NT2/D1 (cell line): ENCODE data around the gene SRGAP3.

Experiments used
- DNase-seq: peaks from one replicate; pipeline ENCODE4 v3.0.0-alpha.2; 2011; ENCODE audit warnings: low read depth, low spot score
- H3K27me3 ChIP-seq: 2 replicates; pipeline ENCODE4 v1.6.0; 2011; ENCODE audit warnings: mild to moderate bottlenecking; ENCODE audit not compliant: insufficient read length, insufficient read depth
- H3K36me3 ChIP-seq: 2 replicates; pipeline ENCODE4 v1.6.1; 2011; ENCODE audit warnings: mild to moderate bottlenecking, low read length, mixed read lengths; ENCODE audit not compliant: insufficient read depth, insufficient read length
- H3K4me1 ChIP-seq: 2 replicates; pipeline ENCODE4 v1.5.1; 2011; ENCODE audit not compliant: insufficient read depth, insufficient read length
- H3K4me3 ChIP-seq: 2 replicates; pipeline ENCODE4 v1.5.1; 2011; ENCODE audit warnings: low read depth; ENCODE audit not compliant: insufficient read length
- H3K9ac ChIP-seq: 2 replicates; pipeline ENCODE4 v1.6.0; 2011; ENCODE audit warnings: low read depth; ENCODE audit not compliant: insufficient read length
- H3K9me3 ChIP-seq: 2 replicates; pipeline ENCODE4 v1.5.1; 2011; ENCODE audit warnings: mild to moderate bottlenecking, low read length; ENCODE audit not compliant: insufficient read depth
- SUZ12 ChIP-seq: IDR thresholded peaks from 2 replicates; pipeline ENCODE4 v1.6.1; 2011; ENCODE audit not compliant: insufficient read length, insufficient read depth; ENCODE audit errors: extremely low read depth
- YY1 ChIP-seq: IDR thresholded peaks from 2 replicates; pipeline ENCODE4 v1.6.1; 2011; ENCODE audit not compliant: insufficient read length, insufficient read depth
- ZNF274 ChIP-seq: IDR thresholded peaks from 2 replicates; pipeline ENCODE4 v1.6.1; 2011; ENCODE audit warnings: mild to moderate bottlenecking, low read depth, low read length

The SRGAP3 gene

GRCh38 chr3:8978551-8978950 is 270.9 kb downstream of the SRGAP3 start:
- TF ChIP-seq ZNF274, result no peak
- no peak for TF ChIP-seq SUZ12
- TF ChIP-seq YY1, result no peak
- Histone ChIP-seq H3K4me3 (no peak overlapping the region), H3K4me1 (no peaks in the 10 kb centered on the region), H3K36me3 (no peaks in the 10 kb centered on the region), H3K9me3 (peaks cover 14% of the 10 kb centered on the region; the same call in 1 of the 2 replicates), H3K27me3 (peaks cover 2% of the 10 kb centered on the region), H3K9ac (no peak overlapping the region)
- no peak for DNase-seq

- Histone ChIP-seq H3K36me3 (no peaks in the 10 kb centered on the region), H3K27me3 (peaks cover 7% of the 10 kb centered on the region), H3K9ac (no peak overlapping the region), H3K4me1 (no peaks in the 10 kb centered on the region), H3K9me3 (peaks cover 14% of the 10 kb centered on the region; the same call in 1 of the 2 replicates), H3K4me3 (no peak overlapping the region)
- no peak for DNase-seq
- TF ChIP-seq SUZ12, result no peak
- no peak for TF ChIP-seq YY1
- no peak for TF ChIP-seq ZNF274
Observed at GRCh38 chr3:8976540-8977182, 272.8 kb downstream of the SRGAP3 start.

DNA sequence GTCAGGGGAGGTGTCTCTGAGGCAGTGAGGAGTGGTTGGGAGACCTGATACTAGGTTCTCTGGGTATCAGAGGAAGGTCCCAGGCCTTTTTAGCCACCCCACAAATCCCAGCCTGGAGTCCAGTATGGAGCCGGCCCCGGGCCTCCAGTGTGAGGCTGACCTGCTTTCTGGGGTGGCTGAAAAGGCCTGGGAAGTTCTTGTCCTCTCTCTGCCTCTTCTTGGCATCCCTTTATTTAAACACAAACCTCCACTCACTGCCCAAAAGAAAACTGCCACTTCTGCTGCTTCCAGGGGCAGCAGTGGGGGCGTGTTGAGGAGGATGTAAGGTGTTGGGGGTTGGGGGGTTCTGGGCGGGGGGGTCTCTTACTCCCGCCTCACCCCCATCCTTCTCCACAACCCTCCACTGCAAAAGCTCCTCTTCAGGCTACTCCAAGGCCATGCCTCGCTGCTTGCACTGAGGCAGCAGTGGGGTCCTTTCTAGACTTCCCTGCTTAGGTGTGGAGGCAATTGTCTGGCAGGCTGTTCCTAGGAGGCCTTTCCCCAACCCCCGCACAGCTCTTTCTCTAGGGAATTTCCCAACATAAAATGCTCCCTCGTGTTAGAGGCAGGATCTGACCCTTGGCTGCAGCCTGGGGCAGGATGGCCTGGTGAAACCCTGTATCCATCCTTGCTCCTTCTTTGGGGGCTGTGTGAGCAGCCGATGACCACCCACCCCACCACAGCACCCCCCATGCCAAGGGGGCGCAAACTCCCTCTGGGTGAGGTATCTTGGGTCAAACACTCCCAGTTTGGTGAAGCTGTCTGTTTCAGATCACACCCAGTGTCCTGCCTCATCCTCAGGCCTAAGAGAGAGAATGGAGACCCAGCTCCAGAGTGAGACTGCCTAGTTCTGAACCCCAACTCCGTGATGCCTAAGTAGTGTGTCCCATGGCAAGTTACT is 274.1 kb downstream of the SRGAP3 start:
- H3K4me3 ChIP-seq, result no peak overlapping the region
- TF ChIP-seq ZNF274 (no peak), YY1 (no peak), SUZ12 (no peak)
- DNase-seq, result no peak
- H3K9me3 ChIP-seq, result peaks cover 14% of the 10 kb centered on the region; the same call in 1 of the 2 replicates
- peaks cover 12% of the 10 kb centered on the region for H3K27me3 ChIP-seq
- no peaks in the 10 kb centered on the region for H3K36me3 ChIP-seq
- no peak overlapping the region for H3K9ac ChIP-seq
- H3K4me1 ChIP-seq, result no peaks in the 10 kb centered on the region

DNA sequence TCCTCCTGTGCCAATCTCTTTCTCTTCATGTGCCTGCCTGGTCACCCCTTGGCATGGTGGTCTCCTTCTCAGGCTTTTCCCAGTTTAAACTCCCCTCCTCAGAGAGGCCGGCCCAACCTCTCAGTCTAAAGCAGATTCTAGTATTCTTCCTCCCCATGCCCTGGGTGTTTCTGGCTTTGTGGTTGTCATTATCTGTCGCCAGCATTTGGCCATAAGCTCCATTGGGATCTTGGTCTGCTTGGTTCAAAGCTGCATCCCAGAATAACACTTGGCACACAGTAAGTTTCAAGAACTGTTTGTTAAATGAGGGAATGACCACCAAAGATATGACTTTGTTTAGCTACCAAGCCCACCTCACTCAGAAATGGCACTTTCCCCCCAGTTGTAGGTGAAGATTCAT is 275.0 kb downstream of the SRGAP3 start:
- H3K4me1 ChIP-seq, result no peaks in the 10 kb centered on the region
- no peak overlapping the region for H3K4me3 ChIP-seq
- H3K27me3 ChIP-seq, result peaks cover 12% of the 10 kb centered on the region
- no peak for TF ChIP-seq YY1
- TF ChIP-seq ZNF274, result no peak
- no peak overlapping the region for H3K9ac ChIP-seq
- no peak for DNase-seq
- no peaks in the 10 kb centered on the region for H3K36me3 ChIP-seq
- peaks cover 9% of the 10 kb centered on the region; the same call in 1 of the 2 replicates for H3K9me3 ChIP-seq

- H3K9me3 ChIP-seq, result no peaks in the 10 kb centered on the region
- no peaks in the 10 kb centered on the region for H3K4me1 ChIP-seq
- H3K36me3 ChIP-seq, result no peaks in the 10 kb centered on the region
- peaks cover 12% of the 10 kb centered on the region for H3K27me3 ChIP-seq
- no peak overlapping the region for H3K4me3 ChIP-seq
- DNase-seq, result no peak
- TF ChIP-seq SUZ12 (no peak), YY1 (no peak), ZNF274 (no peak)
- H3K9ac ChIP-seq, result no peak overlapping the region
Observed at GRCh38 chr3:8972639-8973038, 276.8 kb downstream of the SRGAP3 start.

- H3K4me1 ChIP-seq, result no peaks in the 10 kb centered on the region
- H3K36me3 ChIP-seq, result no peaks in the 10 kb centered on the region
- peak; percentile 40 for DNase-seq
- H3K27me3 ChIP-seq, result peaks cover 10% of the 10 kb centered on the region
- H3K9ac ChIP-seq, result no peak overlapping the region
- H3K4me3 ChIP-seq, result no peak overlapping the region
- TF ChIP-seq YY1, result no peak
- no peak for TF ChIP-seq SUZ12
- TF ChIP-seq ZNF274, result no peak
- no peaks in the 10 kb centered on the region for H3K9me3 ChIP-seq
Observed at GRCh38 chr3:8970971-8971589, 278.4 kb downstream of the SRGAP3 start.

GRCh38 chr3:8969241-8969640 is 280.2 kb downstream of the SRGAP3 start:
- no peak for DNase-seq
- Histone ChIP-seq H3K4me3 (no peak overlapping the region), H3K36me3 (no peaks in the 10 kb centered on the region), H3K27me3 (peaks cover 10% of the 10 kb centered on the region), H3K4me1 (peaks cover 6% of the 10 kb centered on the region), H3K9me3 (no peaks in the 10 kb centered on the region), H3K9ac (no peak overlapping the region)
- TF ChIP-seq ZNF274, result no peak
- no peak for TF ChIP-seq SUZ12
- TF ChIP-seq YY1, result no peak
